ENCODE data around the gene URB2.
"Not testable (repeated sequence)": the region's sequence is repeated elsewhere in the genome, so short reads cannot be mapped to it uniquely, and the experiment has no call there.

Gene URB2

GRCh38 chr1:229582715-229583114 is 43.3 kb upstream of the URB2 start:
- DNase-seq: no peak
- no peaks in the 10 kb centered on the region for H3K9me3 ChIP-seq
- H3K27me3 ChIP-seq: no peaks in the 10 kb centered on the region
- H3K36me3 ChIP-seq: no peaks in the 10 kb centered on the region
- no peak for TF ChIP-seq CTCF (IDR thresholded peaks at IDR 0.05; ENCODE audit: low read depth, low read length)
- no peak overlapping the region for H3K4me3 ChIP-seq (ENCODE audit: low read depth, low read length)
- H3K4me1 ChIP-seq: peaks cover 9% of the 10 kb centered on the region

GRCh38 chr1:229585338-229585737 is 40.7 kb upstream of the URB2 start:
- no peak for TF ChIP-seq CTCF (IDR thresholded peaks at IDR 0.05; ENCODE audit: low read depth, low read length)
- H3K4me1 ChIP-seq: no peaks in the 10 kb centered on the region
- no peak overlapping the region for H3K4me3 ChIP-seq (ENCODE audit: low read depth, low read length)
- no peaks in the 10 kb centered on the region for H3K36me3 ChIP-seq
- no peak for DNase-seq
- H3K27me3 ChIP-seq: no peaks in the 10 kb centered on the region
- H3K9me3 ChIP-seq: no peaks in the 10 kb centered on the region

- no peak for TF ChIP-seq CTCF (IDR thresholded peaks at IDR 0.05; ENCODE audit: low read depth, low read length)
- no peak for DNase-seq
- H3K36me3 ChIP-seq: peaks cover 13% of the 10 kb centered on the region
- H3K9me3 ChIP-seq: no peaks in the 10 kb centered on the region
- no peaks in the 10 kb centered on the region for H3K4me1 ChIP-seq
- H3K4me3 ChIP-seq (ENCODE audit: low read depth, low read length): no peak overlapping the region
- H3K27me3 ChIP-seq: no peaks in the 10 kb centered on the region
Measured at GRCh38 chr1:229590119-229590518, 35.9 kb upstream of the URB2 start.

- Histone ChIP-seq H3K4me1 (no peaks in the 10 kb centered on the region), H3K36me3 (peaks cover 31% of the 10 kb centered on the region), H3K27me3 (no peaks in the 10 kb centered on the region), H3K9me3 (no peaks in the 10 kb centered on the region), H3K4me3 (ENCODE audit: low read depth, low read length) (no peak overlapping the region)
- TF ChIP-seq CTCF (IDR thresholded peaks at IDR 0.05; ENCODE audit: low read depth, low read length): no peak
- DNase-seq: no peak
Measured at GRCh38 chr1:229593800-229594199, 32.2 kb upstream of the URB2 start.

- no peaks in the 10 kb centered on the region for H3K27me3 ChIP-seq
- no peaks in the 10 kb centered on the region for H3K9me3 ChIP-seq
- H3K4me1 ChIP-seq: no peaks in the 10 kb centered on the region
- no peak for TF ChIP-seq CTCF (IDR thresholded peaks at IDR 0.05; ENCODE audit: low read depth, low read length)
- peaks cover 31% of the 10 kb centered on the region for H3K36me3 ChIP-seq
- H3K4me3 ChIP-seq (ENCODE audit: low read depth, low read length): no peak overlapping the region
- DNase-seq: no peak
Measured at GRCh38 chr1:229594227-229595008, 31.6 kb upstream of the URB2 start.

- H3K4me1 ChIP-seq; H3K27me3 ChIP-seq; H3K9me3 ChIP-seq; DNase-seq; H3K4me3 ChIP-seq (ENCODE audit: low read depth, low read length): not testable (repeated sequence)
- H3K36me3 ChIP-seq: peaks cover 39% of the 10 kb centered on the region
Measured at GRCh38 chr1:229595876-229596275, 30.2 kb upstream of the URB2 start.

All from BE2C (cell line).